Fibroblast of gingiva (primary cell): ENCODE results near the gene SEMA3F.

Source experiments
- DNase-seq: peaks from one replicate; pipeline ENCODE4 v3.0.0-alpha.2; 2011; ENCODE audit warnings: low read depth

SEMA3F gene

DNA sequence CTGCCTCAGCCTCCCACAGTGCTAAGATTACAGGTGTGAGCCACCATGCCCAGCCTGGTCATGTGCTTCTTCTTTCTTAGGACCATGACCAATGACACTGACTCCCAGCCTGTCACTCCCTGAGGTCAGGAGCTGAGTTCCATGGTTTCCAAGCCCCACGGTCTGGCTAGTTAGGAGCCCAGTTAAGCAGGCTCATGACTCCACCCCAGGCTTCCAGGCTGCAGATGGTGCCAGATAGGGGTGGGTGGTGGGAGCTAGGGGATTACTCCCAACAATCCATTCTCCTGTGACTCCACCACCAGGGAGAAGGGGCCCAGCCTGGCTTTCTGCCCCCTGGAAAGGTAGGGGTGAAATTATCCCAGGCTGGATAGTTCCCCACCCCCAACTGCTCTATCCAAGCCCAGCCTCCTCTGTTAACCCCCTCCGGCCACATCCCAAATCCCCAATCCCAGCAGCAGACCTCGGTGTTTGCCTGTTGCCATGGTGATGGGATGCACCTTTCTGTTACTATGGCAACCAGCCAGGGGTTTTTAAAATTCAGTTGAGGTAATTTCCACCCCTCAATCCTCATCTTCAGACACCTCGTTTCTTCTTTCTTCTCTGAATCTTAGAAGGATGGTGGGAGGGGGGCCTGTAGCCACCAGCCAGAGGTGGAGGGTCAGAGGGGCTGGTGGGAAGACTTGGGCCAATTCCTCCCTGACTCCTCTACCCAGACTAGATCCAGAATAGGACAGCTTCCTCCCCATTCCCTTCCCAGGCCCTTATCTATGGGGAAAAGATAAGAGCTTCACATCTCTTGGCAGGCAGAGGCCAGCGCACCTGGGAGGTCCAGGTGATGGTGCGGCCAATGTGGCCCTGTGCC is 22.5 kb upstream of the SEMA3F start:
- DNase-seq, result no peak

DNA sequence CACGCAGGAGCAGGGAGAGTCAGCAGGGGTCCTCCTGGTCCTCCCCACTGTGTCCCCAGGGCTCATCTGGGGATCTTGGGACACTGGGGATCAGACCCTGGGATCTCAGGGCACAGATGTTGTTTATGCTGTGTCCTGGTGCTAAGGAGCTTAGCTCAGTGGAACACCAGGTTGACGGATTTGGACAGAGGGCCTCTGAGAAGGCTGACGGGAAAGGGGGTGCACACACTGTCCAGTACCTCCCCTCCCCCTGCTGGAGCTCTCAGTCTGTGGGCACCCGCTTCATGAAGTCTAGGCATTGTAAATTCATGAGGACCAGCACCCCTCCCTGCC is 21.9 kb upstream of the SEMA3F start:
- no peak for DNase-seq

DNA sequence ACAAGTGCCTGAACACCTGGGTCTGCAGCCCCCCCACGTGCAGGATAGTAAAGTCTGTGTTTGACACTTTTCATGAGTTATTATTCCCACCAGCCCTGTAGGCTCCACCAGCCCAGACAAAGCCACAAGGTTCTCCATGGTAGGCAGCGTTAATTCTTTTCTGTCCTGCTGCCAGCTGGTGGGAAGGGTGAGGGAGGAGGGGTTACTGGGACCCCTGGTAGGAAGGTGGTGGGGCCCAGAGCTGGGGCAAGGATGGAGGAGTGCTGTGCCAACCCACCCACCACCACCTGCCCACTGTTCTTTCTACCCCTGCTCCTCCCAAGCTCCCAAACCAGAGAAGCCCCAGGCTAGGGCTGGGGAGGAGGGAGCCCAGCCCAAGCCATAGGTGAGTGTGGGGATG is 20.8 kb upstream of the SEMA3F start:
- no peak for DNase-seq

GRCh38 chr3:50135964-50136363 is 19.2 kb upstream of the SEMA3F start:
- DNase-seq, result no peak

DNA sequence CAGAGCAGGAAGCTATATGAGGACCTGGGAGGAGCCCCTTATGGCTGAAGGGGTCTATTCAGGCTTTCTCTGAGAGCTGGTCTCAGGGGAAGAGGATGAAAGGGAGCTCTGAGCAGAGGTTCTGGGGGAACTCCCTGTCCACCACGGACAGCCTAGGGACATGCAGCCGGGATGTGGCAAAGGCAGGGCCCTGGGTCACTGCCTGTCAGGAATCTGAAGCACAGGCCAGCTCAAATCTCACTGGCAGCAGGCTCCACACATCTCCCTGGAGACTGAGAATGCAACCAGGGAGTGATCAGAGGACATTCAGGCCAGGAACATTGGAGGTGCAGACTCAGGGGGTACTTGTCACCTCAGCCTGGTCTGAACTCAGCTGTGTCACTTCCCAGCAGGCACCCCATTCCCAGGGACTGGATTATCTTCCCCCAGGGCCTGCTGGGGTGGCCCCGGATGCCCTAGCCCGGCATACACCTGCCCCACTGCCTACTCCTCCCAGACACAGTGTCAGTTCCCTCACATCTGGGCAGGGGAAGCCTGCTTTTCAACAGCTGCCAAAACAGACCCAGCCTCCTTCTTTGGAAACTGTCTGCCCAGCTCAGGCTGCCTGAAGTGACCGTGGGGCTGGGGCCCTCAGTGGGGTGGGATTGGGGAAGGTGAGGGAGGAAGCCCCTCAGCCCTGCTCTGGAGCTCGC is 18.3 kb upstream of the SEMA3F start:
- DNase-seq, result peak; percentile 61

DNA sequence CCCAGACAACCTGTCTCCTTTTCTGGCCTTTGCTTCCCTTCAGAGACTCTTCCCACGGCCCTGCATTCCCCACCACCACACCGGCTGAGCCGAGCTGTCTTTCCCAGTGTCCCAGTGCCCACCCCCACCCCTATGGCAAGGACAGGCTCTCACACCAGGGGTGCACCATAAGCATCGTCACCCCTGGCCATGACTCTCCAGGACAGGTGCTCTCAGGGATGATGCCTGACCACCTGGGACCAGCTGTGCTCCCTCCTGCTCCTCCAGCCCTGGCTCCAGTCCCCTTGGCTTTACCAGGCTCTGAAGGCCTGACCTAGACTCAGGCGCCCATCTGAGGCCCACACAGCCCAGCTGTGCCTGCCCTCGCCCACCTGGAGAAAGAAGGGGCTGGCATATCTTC is 17.6 kb upstream of the SEMA3F start:
- no peak for DNase-seq

DNA sequence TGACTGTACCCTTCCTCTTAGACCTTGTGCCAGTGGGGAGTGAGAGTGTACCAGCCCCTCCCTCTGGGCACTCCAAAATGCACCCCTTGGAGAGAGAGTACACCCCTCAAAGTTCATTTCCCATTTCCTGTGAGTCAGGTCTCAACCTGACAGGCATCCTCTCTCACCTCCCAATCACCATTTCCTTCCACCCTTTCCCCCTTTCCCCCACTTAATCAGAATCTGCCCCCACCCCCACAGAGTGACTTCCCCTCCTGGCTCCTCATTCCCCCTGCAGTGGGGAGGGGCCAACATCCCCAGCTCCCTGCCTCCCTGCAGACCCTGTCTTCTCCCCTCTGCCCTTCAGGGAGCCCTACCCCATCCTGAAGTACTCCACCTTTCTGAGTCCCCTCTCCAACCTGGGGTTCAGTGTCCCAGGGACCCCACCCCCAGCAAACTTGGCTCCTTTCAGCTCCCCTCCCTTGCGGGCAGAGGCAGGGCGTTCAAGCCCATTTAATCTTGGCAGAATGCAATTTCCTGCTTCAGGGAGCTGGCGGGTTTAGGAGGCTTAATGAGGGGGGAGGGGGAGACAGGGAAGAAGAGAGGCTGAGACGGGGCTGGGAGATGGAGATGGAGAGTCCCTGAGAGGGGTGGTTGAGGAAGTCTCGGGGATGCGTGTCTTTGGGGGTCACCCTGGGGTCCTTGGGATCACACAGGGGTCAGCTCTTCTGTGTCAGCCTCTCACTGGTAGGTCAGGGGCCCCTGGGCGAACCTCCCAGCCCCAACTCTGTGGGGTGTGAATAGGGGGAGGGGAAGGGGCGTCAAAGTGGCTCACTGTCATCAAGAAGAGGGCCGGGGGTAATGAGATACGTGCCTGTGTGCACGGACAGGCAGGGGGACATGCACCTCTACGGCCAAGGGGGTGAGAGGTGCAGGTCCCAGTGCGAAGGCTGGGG is 16.6 kb upstream of the SEMA3F start:
- no peak for DNase-seq

DNA sequence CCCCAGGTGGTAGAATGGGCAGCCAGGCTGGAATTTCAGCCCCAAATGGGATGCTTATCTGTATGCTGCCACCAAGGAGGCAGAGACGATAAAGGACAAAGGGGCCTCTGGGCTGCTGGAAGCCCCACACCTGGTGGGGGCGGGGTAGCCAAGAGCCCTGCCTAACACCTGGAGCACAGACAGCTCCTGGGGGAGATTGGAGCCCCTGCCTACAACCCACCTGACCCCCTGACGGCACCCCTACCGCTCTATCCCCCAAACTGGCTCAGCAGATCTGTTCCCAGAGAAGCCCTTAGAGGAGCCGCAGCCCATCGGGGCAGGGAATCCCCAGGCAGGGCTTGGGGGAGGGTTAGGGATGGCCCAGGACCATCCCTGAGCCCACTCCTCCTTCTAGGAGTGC is 15.8 kb upstream of the SEMA3F start:
- DNase-seq, result no peak

- no peak for DNase-seq
These were observed 15.3 kb upstream of the SEMA3F start for GRCh38 chr3:50139718-50140423.

GRCh38 chr3:50140990-50141389 is 14.1 kb upstream of the SEMA3F start:
- DNase-seq, result no peak

DNA sequence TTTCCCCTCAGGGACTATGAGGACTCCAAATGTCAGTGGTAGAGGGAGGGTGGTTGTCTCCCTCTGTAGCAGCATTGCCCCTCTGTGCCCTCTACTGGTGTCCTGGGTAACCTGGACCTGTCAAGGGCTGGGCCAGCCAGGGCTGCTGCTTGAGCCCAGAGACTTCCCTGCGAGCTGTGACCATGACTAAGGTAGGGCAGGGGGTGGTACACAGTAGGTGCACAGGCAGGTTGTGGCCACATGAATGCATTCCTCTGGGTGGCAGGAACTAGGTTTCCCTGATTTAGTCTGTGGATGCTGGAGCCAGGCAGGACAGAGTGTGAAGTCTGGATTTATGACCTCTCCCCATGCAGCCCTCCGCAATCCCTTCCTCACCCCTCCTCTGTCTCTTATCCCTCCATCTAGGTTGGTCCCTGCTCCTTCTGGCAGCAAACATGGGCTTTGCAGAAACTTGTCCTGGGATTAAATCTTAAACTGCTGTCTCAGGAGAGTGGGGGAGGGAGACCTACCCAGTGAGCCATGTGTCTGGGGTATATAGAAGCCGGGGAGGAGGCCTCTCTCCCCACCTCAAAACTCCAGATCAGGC is 8.7 kb upstream of the SEMA3F start:
- DNase-seq, result no peak

GRCh38 chr3:50147016-50147415 is 8.1 kb upstream of the SEMA3F start:
- DNase-seq, result no peak

DNA sequence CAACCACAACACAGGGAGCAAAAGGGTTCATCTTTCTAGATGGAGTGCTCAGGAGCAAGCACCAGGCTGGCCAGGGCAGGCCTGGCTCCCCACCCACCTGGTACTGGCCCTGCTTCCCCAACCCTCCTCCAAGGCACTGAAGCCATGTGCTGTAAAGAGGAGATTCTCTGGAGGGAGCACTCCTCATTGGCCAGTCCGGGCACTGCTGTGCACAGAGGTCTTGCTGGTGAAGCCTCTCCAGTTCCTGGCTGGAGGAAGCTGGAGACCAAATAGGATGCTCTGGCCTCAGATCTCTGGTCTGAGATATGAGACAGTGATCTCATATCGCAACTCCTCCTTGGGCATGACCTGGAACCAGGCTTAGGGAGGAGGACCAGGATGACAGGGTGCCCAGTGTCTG is 7.7 kb upstream of the SEMA3F start:
- no peak for DNase-seq

DNA sequence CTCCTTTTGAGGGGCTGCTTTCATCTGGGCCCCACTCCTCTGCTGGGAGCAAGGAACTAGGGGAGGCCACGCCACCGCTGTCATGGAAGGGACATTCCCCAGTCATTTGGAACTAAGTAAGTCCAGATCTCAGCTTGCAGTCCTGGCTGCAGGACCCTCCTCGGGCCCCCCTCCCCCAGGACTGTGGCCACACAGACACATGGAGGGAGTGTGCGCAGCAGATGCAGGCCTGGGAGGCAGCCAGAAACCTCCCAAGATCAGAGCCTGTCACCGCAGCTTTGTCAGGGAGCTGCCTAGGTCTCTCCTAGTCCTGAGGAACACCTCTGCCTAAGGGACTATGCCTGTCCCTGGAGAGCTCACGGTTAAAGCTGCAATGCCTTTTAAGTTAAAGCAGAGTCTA is 7.3 kb upstream of the SEMA3F start:
- DNase-seq, result peak; percentile 28

- no peak for DNase-seq
These were observed 4.7 kb upstream of the SEMA3F start for GRCh38 chr3:50150404-50150750.

- DNase-seq, result no peak
These were observed 4.0 kb upstream of the SEMA3F start for GRCh38 chr3:50150863-50151686.

DNA sequence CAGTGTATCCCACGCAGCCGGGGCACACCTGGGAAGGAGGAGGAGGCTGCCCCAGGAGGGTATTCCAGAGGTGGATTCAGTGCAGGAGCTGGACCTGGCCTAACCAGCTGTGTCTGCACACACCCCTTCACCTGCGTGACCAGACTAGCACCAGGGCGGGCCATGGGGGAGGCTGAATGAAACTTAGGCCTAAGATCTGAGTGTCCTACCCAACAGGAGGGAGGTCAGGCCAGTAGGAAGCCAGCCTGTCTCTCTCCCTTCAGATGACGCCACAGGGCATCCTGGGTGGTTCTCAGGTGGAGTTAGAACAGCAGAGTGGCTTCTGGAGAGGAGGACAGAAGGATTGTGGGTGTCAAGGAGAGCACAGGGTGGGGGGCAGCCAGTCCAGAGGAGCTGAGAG is 3.4 kb upstream of the SEMA3F start:
- no peak for DNase-seq

DNA sequence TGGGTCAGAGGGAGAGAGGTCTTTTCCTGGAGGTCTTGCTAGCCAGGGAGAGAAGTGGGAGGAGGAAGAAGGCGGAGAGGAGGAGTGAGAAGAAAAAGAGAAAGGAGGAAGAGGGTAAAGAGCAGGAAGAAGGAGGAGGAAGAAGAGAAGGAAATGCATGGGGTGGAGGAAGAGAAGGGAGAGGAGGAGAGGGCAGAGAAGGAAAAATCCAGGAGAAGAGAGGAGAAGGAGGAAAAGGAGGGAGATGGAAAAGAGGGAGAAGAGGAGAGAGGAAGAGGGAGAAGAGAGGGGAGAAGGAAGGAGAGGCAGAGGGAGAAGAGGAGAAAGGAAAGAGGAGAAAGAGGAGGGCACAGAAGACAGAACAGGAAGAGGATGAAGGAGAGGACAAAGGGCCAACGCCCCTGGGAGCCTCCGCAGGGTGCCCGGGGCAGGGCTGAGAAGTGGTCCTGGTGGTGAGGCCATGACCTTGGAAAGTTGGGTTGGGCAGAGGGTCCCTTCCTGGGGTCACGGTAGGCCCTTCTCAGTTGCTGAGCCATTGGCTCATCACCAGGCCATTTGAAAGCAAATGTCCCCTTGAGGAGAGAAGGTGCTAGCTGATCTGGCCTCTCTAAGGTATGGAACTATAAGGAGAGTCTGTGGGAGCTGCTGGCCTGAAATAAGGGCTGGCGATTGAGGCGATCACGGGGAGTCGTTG is 1.2 kb upstream of the SEMA3F start:
- DNase-seq, result no peak

- DNase-seq, result no peak
These were observed 666 bp upstream of the SEMA3F start for GRCh38 chr3:50154476-50154839.

GRCh38 chr3:50155491-50155878 is 361 bp downstream of the SEMA3F start:
- DNase-seq, result no peak
